Trophoblast cell (in vitro differentiated cells and primary cell): ENCODE data around the gene LONP2.

Experiments used
- DNase-seq, 2 donors: peaks; one replicate each; pipeline ENCODE4 v3.0.0-alpha.2; 2016
- H2AFZ ChIP-seq: 2 replicates; pipeline ENCODE4 v1.6.1; 2013; ENCODE audit warnings: low read length, moderate library complexity, mild to moderate bottlenecking; ENCODE audit not compliant: insufficient read depth, poor library complexity
- H2AK5ac ChIP-seq: 2 replicates; pipeline ENCODE4 v1.6.1; 2013; ENCODE audit warnings: mild to moderate bottlenecking, low read length
- H2BK120ac ChIP-seq: 2 replicates; pipeline ENCODE4 v1.6.1; 2013; ENCODE audit warnings: low read length, mild to moderate bottlenecking, moderate library complexity; ENCODE audit not compliant: insufficient read depth, poor library complexity
- H2BK12ac ChIP-seq: 2 replicates; pipeline ENCODE4 v1.6.1; 2013; ENCODE audit warnings: mild to moderate bottlenecking, low read length, moderate library complexity
- H2BK5ac ChIP-seq: 2 replicates; pipeline ENCODE4 v1.6.1; 2013; ENCODE audit warnings: low read length, low read depth, moderate library complexity, mild to moderate bottlenecking; ENCODE audit not compliant: poor library complexity
- H3K14ac ChIP-seq: 2 replicates; pipeline ENCODE4 v1.6.1; 2013; ENCODE audit warnings: mild to moderate bottlenecking, low read length
- H3K18ac ChIP-seq: 2 replicates; pipeline ENCODE4 v1.6.1; 2013; ENCODE audit warnings: mild to moderate bottlenecking, low read length
- H3K23ac ChIP-seq: 2 replicates; pipeline ENCODE4 v1.6.1; 2013; ENCODE audit warnings: low read length
- H3K27ac ChIP-seq: 2 replicates; pipeline ENCODE4 v1.5.1; 2013; ENCODE audit warnings: low read depth, mild to moderate bottlenecking, inconsistent platforms, low read length, moderate library complexity
- H3K27me3 ChIP-seq: 2 replicates; pipeline ENCODE4 v1.6.1; 2013; ENCODE audit warnings: inconsistent platforms, mild to moderate bottlenecking, low read length, moderate library complexity; ENCODE audit not compliant: insufficient read depth
- H3K36me3 ChIP-seq, 2 experiments: 1 replicate in 1 of 2; 2 replicates in 1 of 2; pipeline ENCODE4 v1.6.1; 2013; ENCODE audit warnings: low read length in 2 of 2, mild to moderate bottlenecking in 2 of 2, moderate library complexity in 1 of 2; ENCODE audit not compliant: insufficient read depth in 2 of 2, control insufficient read depth in 1 of 2
- H3K4ac ChIP-seq: 2 replicates; pipeline ENCODE4 v1.6.1; 2013; ENCODE audit warnings: low read depth, mild to moderate bottlenecking, low read length, moderate library complexity
- H3K4me1 ChIP-seq, 2 experiments: 1 replicate in 1 of 2; 2 replicates in 1 of 2; pipeline ENCODE4 v1.6.1; 2013; ENCODE audit warnings: low read length in 2 of 2, mild to moderate bottlenecking in 2 of 2, moderate library complexity in 1 of 2; ENCODE audit not compliant: insufficient read depth in 2 of 2, control insufficient read depth in 1 of 2
- H3K4me2 ChIP-seq: 2 replicates; pipeline ENCODE4 v1.6.1; 2013; ENCODE audit warnings: inconsistent platforms, mild to moderate bottlenecking, low read length, moderate library complexity
- H3K4me3 ChIP-seq: 2 replicates; pipeline ENCODE4 v1.5.1; 2013; ENCODE audit warnings: mild to moderate bottlenecking, low read depth, low read length, inconsistent platforms
- H3K79me1 ChIP-seq: one replicate; pipeline ENCODE4 v1.6.1; 2013; ENCODE audit warnings: low read length
- H3K79me2 ChIP-seq: 2 replicates; pipeline ENCODE4 v1.6.1; 2013; ENCODE audit warnings: low read length, mild to moderate bottlenecking; ENCODE audit not compliant: control insufficient read depth, insufficient read depth, poor library complexity
- H3K9ac ChIP-seq: 2 replicates; pipeline ENCODE4 v1.6.1; 2013; ENCODE audit warnings: mild to moderate bottlenecking, low read length
- H3K9me3 ChIP-seq: 2 replicates; pipeline ENCODE4 v1.6.1; 2013; ENCODE audit warnings: low read depth, mild to moderate bottlenecking, control low read depth, inconsistent platforms, low read length; ENCODE audit not compliant: insufficient read depth
- H4K12ac ChIP-seq: 2 replicates; pipeline ENCODE4 v1.6.1; 2013; ENCODE audit warnings: low read depth, mild to moderate bottlenecking, low read length, moderate library complexity
- H4K8ac ChIP-seq: 2 replicates; pipeline ENCODE4 v1.6.1; 2013; ENCODE audit warnings: low read depth, mild to moderate bottlenecking, low read length, moderate library complexity
- H4K91ac ChIP-seq: one replicate; pipeline ENCODE4 v1.6.1; 2013; ENCODE audit warnings: low read depth, mild to moderate bottlenecking, low read length, moderate library complexity
- whole genome bisulfite sequencing: extraction: QIAGEN DNeasy Blood & Tissue Kit; methylation state at CpG from one replicate; pipeline ENCODE4 v1.1.7; 2013; ENCODE audit warnings: missing lambda C conversion rate; ENCODE audit not compliant: insufficient read length, insufficient coverage; ENCODE audit errors: extremely low coverage; 5-methylcytosine and 5-hydroxymethylcytosine counted together

The LONP2 gene

DNA sequence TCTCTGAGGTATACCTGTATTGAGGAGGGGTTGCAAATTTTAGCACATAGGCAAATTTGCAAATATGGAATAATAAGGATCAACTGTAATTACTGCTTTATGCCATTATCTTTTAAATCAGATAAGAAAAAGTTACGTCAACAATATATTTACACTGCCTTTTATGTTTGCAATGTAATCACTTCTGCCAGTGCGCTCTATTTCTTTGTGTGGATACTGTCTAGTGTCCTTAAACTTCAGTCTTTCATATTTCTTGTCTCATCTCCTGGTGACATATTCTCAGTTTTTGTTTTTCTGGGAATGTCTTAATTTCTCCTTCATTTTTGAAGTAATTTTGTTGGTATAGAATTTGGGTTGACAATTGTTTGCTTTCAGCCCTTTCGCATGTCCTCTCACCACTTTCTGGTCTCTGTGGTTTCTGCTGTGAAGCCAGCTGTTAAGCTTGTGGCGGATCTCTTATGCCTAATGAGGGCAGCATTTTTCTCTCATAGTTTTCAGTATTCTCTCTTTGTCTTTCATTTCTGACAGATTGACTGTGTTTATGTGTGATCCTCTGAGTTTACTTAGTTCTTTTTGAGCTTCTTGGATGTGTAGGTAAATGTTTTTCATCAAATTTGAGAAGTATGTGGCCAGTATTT is 40.8 kb downstream of the LONP2 start:
- Histone ChIP-seq H3K14ac (no peak overlapping the region), H3K27ac (no peak overlapping the region), H3K23ac (no peak overlapping the region), H2BK120ac (no peak overlapping the region), H3K4me1 (no peaks in the 10 kb centered on the region), H3K4ac (no peak overlapping the region), H3K27me3 (no peaks in the 10 kb centered on the region), H4K8ac (no peak overlapping the region), H3K4me3 (no peak overlapping the region), H3K79me1 (no peaks in the 10 kb centered on the region), H3K9me3 (no peaks in the 10 kb centered on the region), H4K12ac (no peak overlapping the region), H3K18ac (no peak overlapping the region), H2BK5ac (no peak overlapping the region), H2AK5ac (no peak overlapping the region), H2AFZ (no peak overlapping the region), H3K9ac (no peak overlapping the region), H3K4me2 (no peak overlapping the region), H3K79me2 (no peaks in the 10 kb centered on the region), H2BK12ac (no peak overlapping the region), H3K36me3 (peaks cover 5 to 8% of the 10 kb centered on the region in 2 experiments), H4K91ac (no peak overlapping the region)
- WGBS: no CpG with 5 or more reads among the region's 4 CpGs
- no peak for DNase-seq

DNA sequence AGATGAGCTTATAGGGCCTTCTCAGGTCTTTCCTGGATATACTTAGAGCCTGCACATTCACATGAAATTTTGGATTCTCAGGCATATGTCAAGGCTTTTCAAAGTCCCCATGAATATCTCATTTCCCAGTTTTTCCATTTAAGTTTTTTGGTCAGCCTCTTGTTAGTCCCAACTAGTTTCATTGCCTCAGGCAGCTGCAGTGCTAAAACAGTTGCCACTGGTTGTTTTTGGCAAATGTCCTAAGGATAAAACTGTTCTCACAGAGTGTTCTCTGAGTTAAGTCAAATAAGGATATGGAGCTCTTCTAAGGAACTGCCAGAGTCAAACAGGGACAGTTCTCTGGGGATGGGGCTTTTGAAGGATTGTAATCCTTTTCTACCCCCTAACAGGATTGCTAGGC is 43.1 kb downstream of the LONP2 start:
- Histone ChIP-seq H2BK120ac (no peak overlapping the region), H2AFZ (no peak overlapping the region), H3K36me3 (peaks cover 6 to 14% of the 10 kb centered on the region in 2 experiments), H3K27ac (no peak overlapping the region), H3K27me3 (no peaks in the 10 kb centered on the region), H3K4me2 (no peak overlapping the region), H2AK5ac (no peak overlapping the region), H3K79me1 (no peaks in the 10 kb centered on the region), H3K4me3 (no peak overlapping the region), H4K12ac (no peak overlapping the region), H3K4ac (no peak overlapping the region), H3K79me2 (no peaks in the 10 kb centered on the region), H2BK5ac (no peak overlapping the region), H4K91ac (no peak overlapping the region), H3K4me1 (no peaks in the 10 kb centered on the region), H3K23ac (no peak overlapping the region), H3K18ac (no peak overlapping the region), H3K9ac (no peak overlapping the region), H3K9me3 (no peaks in the 10 kb centered on the region), H2BK12ac (no peak overlapping the region), H4K8ac (no peak overlapping the region), H3K14ac (no peak overlapping the region)
- DNase-seq: no peak

DNA sequence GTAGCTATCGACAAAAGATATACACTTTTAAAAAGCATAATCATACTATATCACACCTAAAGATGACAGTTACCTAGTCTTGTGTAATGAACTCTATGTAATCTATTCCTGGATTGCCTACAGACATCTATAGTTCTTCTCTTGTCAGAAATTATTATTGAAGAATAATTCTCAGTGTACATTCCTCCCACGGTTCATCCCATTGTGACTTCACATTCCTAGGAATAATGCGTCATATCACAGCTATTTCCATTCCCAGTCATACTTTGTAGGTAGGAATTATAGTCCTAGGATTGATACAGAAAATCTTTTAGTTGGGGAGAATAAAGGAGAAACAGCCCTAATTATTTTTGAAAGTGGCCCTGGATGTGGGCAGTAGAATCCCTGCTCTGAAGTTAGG is 47.2 kb downstream of the LONP2 start:
- H3K23ac ChIP-seq: no peak overlapping the region
- H2BK120ac ChIP-seq: no peak overlapping the region
- H4K91ac ChIP-seq: no peak overlapping the region
- no peak overlapping the region for H2AFZ ChIP-seq
- peak in 1 of 2 donors; percentile 68 for DNase-seq
- no peak overlapping the region for H3K4me3 ChIP-seq
- no peaks in the 10 kb centered on the region for H3K4me1 ChIP-seq
- H3K4me2 ChIP-seq: no peak overlapping the region
- no peak overlapping the region for H4K8ac ChIP-seq
- no peak overlapping the region for H2AK5ac ChIP-seq
- H3K36me3 ChIP-seq: peaks cover 5 to 12% of the 10 kb centered on the region in 2 experiments
- no peak overlapping the region for H3K27ac ChIP-seq
- H2BK5ac ChIP-seq: no peak overlapping the region
- no peaks in the 10 kb centered on the region for H3K79me2 ChIP-seq
- H4K12ac ChIP-seq: no peak overlapping the region
- WGBS: no CpG with 5 or more reads among the region's 3 CpGs
- no peak overlapping the region for H3K18ac ChIP-seq
- H3K27me3 ChIP-seq: no peaks in the 10 kb centered on the region
- no peak overlapping the region for H3K4ac ChIP-seq
- no peak overlapping the region for H2BK12ac ChIP-seq
- H3K79me1 ChIP-seq: no peaks in the 10 kb centered on the region
- H3K9ac ChIP-seq: no peak overlapping the region
- no peaks in the 10 kb centered on the region for H3K9me3 ChIP-seq
- H3K14ac ChIP-seq: no peak overlapping the region

DNA sequence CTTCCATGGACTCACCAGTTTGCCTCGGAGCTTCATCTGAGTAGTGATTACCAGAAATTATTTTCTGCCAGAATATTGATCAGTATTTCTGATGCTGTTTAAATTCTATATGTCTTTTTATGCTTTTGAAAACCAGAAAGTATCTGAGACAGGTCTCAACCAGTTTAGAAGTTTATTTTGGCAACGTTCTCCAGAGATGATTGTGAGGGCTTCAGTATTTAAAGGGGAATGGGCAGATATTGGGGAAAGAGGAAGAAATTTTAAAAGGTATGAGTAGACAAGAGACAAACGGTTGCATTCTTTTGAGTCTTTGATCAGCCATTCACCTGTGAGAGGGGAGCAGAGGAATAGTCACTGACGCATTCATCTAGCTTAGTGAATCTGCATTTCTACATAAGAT is 47.7 kb downstream of the LONP2 start:
- H2BK12ac ChIP-seq: no peak overlapping the region
- no peaks in the 10 kb centered on the region for H3K9me3 ChIP-seq
- H3K36me3 ChIP-seq: peaks cover 4 to 9% of the 10 kb centered on the region in 2 experiments
- H4K12ac ChIP-seq: no peak overlapping the region
- no peaks in the 10 kb centered on the region for H3K4me1 ChIP-seq
- H3K4me2 ChIP-seq: no peak overlapping the region
- H3K79me1 ChIP-seq: no peaks in the 10 kb centered on the region
- no peak overlapping the region for H2AK5ac ChIP-seq
- no CpG with 5 or more reads among the region's 4 CpGs for WGBS
- H2AFZ ChIP-seq: no peak overlapping the region
- H3K9ac ChIP-seq: no peak overlapping the region
- H4K91ac ChIP-seq: no peak overlapping the region
- H3K79me2 ChIP-seq: no peaks in the 10 kb centered on the region
- H2BK120ac ChIP-seq: no peak overlapping the region
- no peak overlapping the region for H3K14ac ChIP-seq
- DNase-seq: no peak
- no peak overlapping the region for H3K23ac ChIP-seq
- H2BK5ac ChIP-seq: no peak overlapping the region
- H3K27me3 ChIP-seq: no peaks in the 10 kb centered on the region
- H4K8ac ChIP-seq: no peak overlapping the region
- no peak overlapping the region for H3K4ac ChIP-seq
- no peak overlapping the region for H3K4me3 ChIP-seq
- H3K27ac ChIP-seq: no peak overlapping the region
- no peak overlapping the region for H3K18ac ChIP-seq
